ENCODE results near the gene PNRC1.
A peak's percentile ranks its signal among the peaks of the same experiment; 100 is the strongest.

PNRC1 gene

GRCh38 chr6:89081129-89081422 lies 525 bp downstream of the PNRC1 start:
- DNase-seq (ENCODE audit: low read depth in 1 of 2, low spot score in 1 of 2) = no peak
- peak overlapping the region; percentile 85 for H3K4me3 ChIP-seq (replicated peaks; ENCODE audit: insufficient read depth, low read length)
- TF ChIP-seq POLR2AphosphoS5 (IDR thresholded peaks at IDR 0.05; ENCODE audit: low read depth) (no peak), GABPA (IDR thresholded peaks at IDR 0.05; ENCODE audit: low read depth) (no peak), REST (IDR thresholded peaks at IDR 0.05; ENCODE audit: insufficient replicate concordance, low read depth) (no peak), SPI1 (IDR thresholded peaks at IDR 0.05; ENCODE audit: borderline replicate concordance, low read depth) (no peak)
- TF ChIP-seq, protein P1, sequence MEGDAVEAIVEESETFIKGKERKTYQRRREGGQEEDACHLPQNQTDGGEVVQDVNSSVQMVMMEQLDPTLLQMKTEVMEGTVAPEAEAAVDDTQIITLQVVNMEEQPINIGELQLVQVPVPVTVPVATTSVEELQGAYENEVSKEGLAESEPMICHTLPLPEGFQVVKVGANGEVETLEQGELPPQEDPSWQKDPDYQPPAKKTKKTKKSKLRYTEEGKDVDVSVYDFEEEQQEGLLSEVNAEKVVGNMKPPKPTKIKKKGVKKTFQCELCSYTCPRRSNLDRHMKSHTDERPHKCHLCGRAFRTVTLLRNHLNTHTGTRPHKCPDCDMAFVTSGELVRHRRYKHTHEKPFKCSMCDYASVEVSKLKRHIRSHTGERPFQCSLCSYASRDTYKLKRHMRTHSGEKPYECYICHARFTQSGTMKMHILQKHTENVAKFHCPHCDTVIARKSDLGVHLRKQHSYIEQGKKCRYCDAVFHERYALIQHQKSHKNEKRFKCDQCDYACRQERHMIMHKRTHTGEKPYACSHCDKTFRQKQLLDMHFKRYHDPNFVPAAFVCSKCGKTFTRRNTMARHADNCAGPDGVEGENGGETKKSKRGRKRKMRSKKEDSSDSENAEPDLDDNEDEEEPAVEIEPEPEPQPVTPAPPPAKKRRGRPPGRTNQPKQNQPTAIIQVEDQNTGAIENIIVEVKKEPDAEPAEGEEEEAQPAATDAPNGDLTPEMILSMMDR (IDR thresholded peaks at IDR 0.05; ENCODE audit: insufficient read depth, low read length) = no peak
- peak overlapping the region; percentile 98 for H3K27ac ChIP-seq (replicated peaks)
- H3K27me3 ChIP-seq (ENCODE audit: insufficient read depth, poor library complexity, severe bottlenecking) = no peaks in the 10 kb centered on the region

DNA sequence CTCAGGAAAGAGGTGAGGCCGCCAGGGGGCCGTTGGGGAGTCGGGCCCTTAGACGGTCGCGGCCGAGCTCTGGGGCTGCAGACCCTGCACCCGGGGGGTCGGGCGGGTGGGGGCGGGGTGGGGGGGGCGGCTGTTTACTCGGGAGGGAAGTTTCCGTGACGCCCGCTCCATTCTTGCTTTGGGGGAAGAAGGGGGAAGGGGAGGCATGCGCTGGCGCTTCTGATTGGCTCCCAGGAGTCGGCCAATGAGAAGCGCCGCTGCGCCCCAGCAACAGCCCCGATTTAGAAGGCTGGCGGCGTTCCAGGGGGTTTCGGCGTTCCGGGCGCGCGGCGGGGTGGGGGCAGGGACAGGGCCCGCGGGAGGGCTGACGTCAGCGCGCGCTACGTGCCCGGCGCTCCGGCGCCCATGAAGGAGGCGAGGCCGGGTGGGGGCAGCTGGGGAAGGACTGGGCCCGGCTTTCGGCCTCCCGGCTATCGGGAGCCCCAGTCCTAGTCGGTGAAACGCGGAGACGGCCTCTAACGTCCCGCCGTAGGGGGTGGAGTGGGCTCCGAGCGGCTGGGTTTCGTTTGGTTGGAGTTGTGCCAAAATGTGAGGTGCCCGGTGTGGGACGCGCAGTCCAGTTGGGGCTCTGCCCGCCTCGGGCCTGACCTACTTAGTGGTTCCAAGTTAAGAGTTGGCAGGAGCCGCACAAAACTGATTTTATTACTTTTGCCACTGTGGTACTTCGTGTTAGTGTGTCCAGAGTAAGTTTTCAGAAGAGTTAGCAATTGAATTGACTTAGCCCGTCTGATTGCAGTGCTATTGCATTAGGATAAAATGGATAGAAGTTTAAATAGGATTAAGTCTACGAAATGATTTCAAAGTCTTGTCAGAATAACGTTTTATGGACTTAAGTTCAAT lies 1.1 kb downstream of the PNRC1 start:
- DNase-seq (ENCODE audit: low read depth in 1 of 2, low spot score in 1 of 2) = peak; percentile 89 to 97
- H3K27me3 ChIP-seq (ENCODE audit: insufficient read depth, poor library complexity, severe bottlenecking) = no peaks in the 10 kb centered on the region
- no peak for TF ChIP-seq SPI1 (IDR thresholded peaks at IDR 0.05; ENCODE audit: borderline replicate concordance, low read depth)
- no peak for TF ChIP-seq REST (IDR thresholded peaks at IDR 0.05; ENCODE audit: insufficient replicate concordance, low read depth)
- peak; percentile 73 for TF ChIP-seq POLR2AphosphoS5 (IDR thresholded peaks at IDR 0.05; ENCODE audit: low read depth)
- TF ChIP-seq, protein P1 (IDR thresholded peaks at IDR 0.05; ENCODE audit: insufficient read depth, low read length) = no peak
- H3K27ac ChIP-seq (replicated peaks) = peak overlapping the region; percentile 98
- peak overlapping the region; percentile 85 for H3K4me3 ChIP-seq (replicated peaks; ENCODE audit: insufficient read depth, low read length)

DNA sequence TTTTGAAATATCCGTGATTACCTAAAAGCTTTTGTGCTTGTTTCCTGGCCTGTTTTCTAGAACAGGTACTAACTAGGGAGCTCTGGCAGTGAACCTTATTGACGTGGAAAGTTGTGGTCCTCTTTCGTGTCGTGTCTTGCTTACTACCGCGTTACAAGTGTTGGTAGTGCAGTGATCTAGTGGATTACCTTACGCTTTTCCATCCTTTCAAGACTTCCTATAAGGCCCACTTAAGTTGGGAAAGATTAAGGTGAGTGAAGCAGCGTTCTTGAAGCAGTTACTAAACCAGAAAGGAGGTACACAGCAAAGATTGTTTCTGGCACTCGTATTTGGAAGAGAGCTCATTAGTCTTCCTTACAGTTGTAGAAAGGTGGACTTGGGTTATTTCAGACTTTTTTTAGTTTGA lies 1.9 kb downstream of the PNRC1 start:
- Histone ChIP-seq H3K4me3 (replicated peaks; ENCODE audit: insufficient read depth, low read length) (peak overlapping the region; percentile 85), H3K27me3 (ENCODE audit: insufficient read depth, poor library complexity, severe bottlenecking) (no peaks in the 10 kb centered on the region), H3K27ac (replicated peaks) (peak overlapping the region; percentile 75)
- no peak for DNase-seq (ENCODE audit: low read depth in 1 of 2, low spot score in 1 of 2)
- no peak for TF ChIP-seq SPI1 (IDR thresholded peaks at IDR 0.05; ENCODE audit: borderline replicate concordance, low read depth)
- TF ChIP-seq GABPA (IDR thresholded peaks at IDR 0.05; ENCODE audit: low read depth) = no peak
- TF ChIP-seq, protein P1 (IDR thresholded peaks at IDR 0.05; ENCODE audit: insufficient read depth, low read length) = no peak
- no peak for TF ChIP-seq REST (IDR thresholded peaks at IDR 0.05; ENCODE audit: insufficient replicate concordance, low read depth)
- no peak for TF ChIP-seq POLR2AphosphoS5 (IDR thresholded peaks at IDR 0.05; ENCODE audit: low read depth)

Measured in HL-60 (cell line).